HepG2 (cell line): ENCODE results near the gene CTDSP1. TPM values are rescaled to one million over a fixed set of nuclear protein-coding genes. Genes with fewer than 3 reads are reported as not detected.

Source experiments
- BRD4 ChIP-seq: sonication (generic); formaldehyde crosslinking; IDR thresholded peaks from 2 replicates; pipeline ENCODE4 v1.4.0; 2020; ENCODE audit warnings: missing genetic modification reagents
- CENPX ChIP-seq: sonication (generic); formaldehyde crosslinking; IDR thresholded peaks from 2 replicates; pipeline ENCODE4 v1.9.0; 2021; ENCODE audit warnings: mild to moderate bottlenecking, missing genetic modification reagents, moderate library complexity
- EP300 ChIP-seq, 3 experiments: sonication (generic) in 1 of 3; formaldehyde crosslinking in 1 of 3; IDR thresholded peaks; 2 replicates each; pipeline versions ENCODE4 v1.5.1 to v1.6.1; 2011 to 2020; ENCODE audit warnings: low read depth in 2 of 3, low read length in 2 of 3, borderline replicate concordance in 1 of 3, improper control_type of control experiment in 1 of 3, mild to moderate bottlenecking in 1 of 3, missing genetic modification reagents in 1 of 3, moderate library complexity in 1 of 3
- GABPB1 ChIP-seq: IDR thresholded peaks from 2 replicates; pipeline ENCODE4 v1.6.1; 2016; ENCODE audit warnings: mild to moderate bottlenecking, missing genetic modification reagents, moderate library complexity, missing compliant biosample characterization
- KDM3A ChIP-seq: IDR thresholded peaks from 2 replicates; pipeline ENCODE4 v1.6.1; 2018; ENCODE audit warnings: low read depth, missing compliant biosample characterization
- MYC ChIP-seq: sonication (generic); formaldehyde crosslinking; IDR thresholded peaks from 2 replicates; pipeline ENCODE4 v1.9.0; 2021; ENCODE audit warnings: missing genetic modification reagents, borderline replicate concordance
- RAD21 ChIP-seq: fragments of 450-650 bp; formaldehyde crosslinking; IDR thresholded peaks from 2 replicates; pipeline ENCODE4 v1.5.0; 2020; ENCODE audit warnings: mild to moderate bottlenecking
- SPEN ChIP-seq: sonication (generic); formaldehyde crosslinking; IDR thresholded peaks from 2 replicates; pipeline ENCODE4 v1.5.1; 2020; ENCODE audit warnings: low read depth, mild to moderate bottlenecking, missing genetic modification reagents
- SRF ChIP-seq: IDR thresholded peaks from 2 replicates; pipeline ENCODE4 v1.6.1; 2011; ENCODE audit warnings: mild to moderate bottlenecking, low read depth, low read length, moderate library complexity
- SRY ChIP-seq: sonication (generic); formaldehyde crosslinking; IDR thresholded peaks from 2 replicates; pipeline ENCODE4 v1.8.0; 2022; ENCODE audit warnings: mild to moderate bottlenecking, missing genetic modification reagents
- TMF1 ChIP-seq: sonication (generic); formaldehyde crosslinking; IDR thresholded peaks from 2 replicates; pipeline ENCODE4 v1.8.1; 2022; ENCODE audit warnings: low read depth, missing genetic modification reagents
- ZBTB8A ChIP-seq: sonication (generic); formaldehyde crosslinking; IDR thresholded peaks from 2 replicates; pipeline ENCODE4 v1.4.0; 2020; ENCODE audit warnings: mild to moderate bottlenecking, low read depth, missing genetic modification reagents, borderline replicate concordance
- ZNF234 ChIP-seq: sonication (generic); formaldehyde crosslinking; conservative IDR thresholded peaks from 2 replicates; pipeline ENCODE4 v1.5.1; 2020; ENCODE audit warnings: mild to moderate bottlenecking, missing genetic modification reagents
- ZNF253 ChIP-seq: sonication (generic); formaldehyde crosslinking; IDR thresholded peaks from 2 replicates; pipeline ENCODE4 v1.8.0; 2022; ENCODE audit warnings: mild to moderate bottlenecking, missing genetic modification reagents, borderline replicate concordance
- ZNF547 ChIP-seq: sonication (generic); formaldehyde crosslinking; IDR thresholded peaks from 2 replicates; pipeline ENCODE4 v1.5.1; 2020; ENCODE audit warnings: mild to moderate bottlenecking, missing genetic modification reagents
- ZSCAN25 ChIP-seq: sonication (generic); formaldehyde crosslinking; IDR thresholded peaks from 2 replicates; pipeline ENCODE4 v1.8.0; 2022; ENCODE audit warnings: mild to moderate bottlenecking, missing genetic modification reagents
- polyA plus RNA-seq, 8 experiments: library from polyadenylated mRNA; depleted of rRNA in 3 of 8; stranded (reverse) in 7 of 8; unstranded in 1 of 8; fragments of >200 nt; fragmentation: Illumina TruSeq in 4 of 8; extraction: Trizol in 4 of 8; gene quantifications; 2 replicates each; pipeline versions ENCODE4 v1.2.1 to v1.2.3, GENCODE V29; 2011 to 2016; ENCODE audit warnings: low read depth in 4 of 8, missing spikeins in 1 of 8, mixed read lengths in 1 of 8; ENCODE audit not compliant: insufficient read depth in 1 of 8
- total RNA-seq, 5 experiments: library from RNA; depleted of rRNA; stranded (reverse); fragments of >200 nt; fragmentation: Illumina TruSeq; extraction: Trizol; gene quantifications; 2 replicates each; pipeline ENCODE4 v1.2.3, GENCODE V29; 2016; ENCODE audit warnings: low read depth in 1 of 5
- TF ChIP-seq, protein P1 (sequence below): sonication (generic); formaldehyde crosslinking; IDR thresholded peaks from 2 replicates; pipeline ENCODE4 v1.8.1; 2023; ENCODE audit warnings: mild to moderate bottlenecking, missing genetic modification reagents
- TF ChIP-seq, protein P2 (sequence below): sonication (generic); formaldehyde crosslinking; IDR thresholded peaks from 2 replicates; pipeline ENCODE4 v1.5.0; 2020; ENCODE audit warnings: mild to moderate bottlenecking, missing genetic modification reagents, borderline replicate concordance
- TF ChIP-seq, protein P3 (sequence below): sonication (generic); formaldehyde crosslinking; IDR thresholded peaks from 2 replicates; pipeline ENCODE4 v1.5.0; 2020; ENCODE audit warnings: missing genetic modification reagents
- TF ChIP-seq, protein P4 (sequence below): IDR thresholded peaks from 2 replicates; pipeline ENCODE4 v1.6.1; 2012; ENCODE audit warnings: low read depth, low read length, improper control_type of control experiment

CTDSP1 gene
- total and polyA plus RNA-seq, 2 of the 13 experiments (the other 11 are each of a cell fraction or from before 2014, with no cell fraction given): 91.0 to 268 TPM

GRCh38 chr2:218399391-218400166 is at the start of gene CTDSP1 (continued):
- TF ChIP-seq SRF (peak; percentile 84), SPEN (peak; percentile 70), MYC (CRISPR knock-in tag) (peak; percentile 79), ZNF234 (peak; percentile 29; the same call in 1 of the 2 replicates), BRD4 (CRISPR knock-in tag) (peak; percentile 75), ZNF547 (CRISPR knock-in tag) (no peak), ZSCAN25 (CRISPR knock-in tag) (peak; percentile 90), ZNF253 (CRISPR knock-in tag) (no peak), CENPX (CRISPR knock-in tag) (no peak), TMF1 (CRISPR knock-in tag) (peak; percentile 49; the same call in 1 of the 2 replicates), SRY (CRISPR knock-in tag) (peak; percentile 60; the same call in 1 of the 2 replicates), EP300 (IDR thresholded peaks at IDR 0.05; ENCODE audit: low read depth in 2 of 2, low read length in 2 of 2) (peak; percentile 49 to 52; a peak in 3 of 4 replicates), EP300 (CRISPR knock-in tag; IDR thresholded peaks at IDR 0.05; ENCODE audit: borderline replicate concordance) (peak; percentile 75), KDM3A (peak; percentile 63; the same call in 1 of the 2 replicates), ZBTB8A (CRISPR knock-in tag) (no peak), RAD21 (peak; percentile 86), GABPB1 (peak; percentile 80)
- TF ChIP-seq, protein P1, sequence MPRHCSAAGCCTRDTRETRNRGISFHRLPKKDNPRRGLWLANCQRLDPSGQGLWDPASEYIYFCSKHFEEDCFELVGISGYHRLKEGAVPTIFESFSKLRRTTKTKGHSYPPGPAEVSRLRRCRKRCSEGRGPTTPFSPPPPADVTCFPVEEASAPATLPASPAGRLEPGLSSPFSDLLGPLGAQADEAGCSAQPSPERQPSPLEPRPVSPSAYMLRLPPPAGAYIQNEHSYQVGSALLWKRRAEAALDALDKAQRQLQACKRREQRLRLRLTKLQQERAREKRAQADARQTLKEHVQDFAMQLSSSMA (CRISPR knock-in tag): peak; percentile 75; the same call in 1 of the 2 replicates
- TF ChIP-seq, protein P2, sequence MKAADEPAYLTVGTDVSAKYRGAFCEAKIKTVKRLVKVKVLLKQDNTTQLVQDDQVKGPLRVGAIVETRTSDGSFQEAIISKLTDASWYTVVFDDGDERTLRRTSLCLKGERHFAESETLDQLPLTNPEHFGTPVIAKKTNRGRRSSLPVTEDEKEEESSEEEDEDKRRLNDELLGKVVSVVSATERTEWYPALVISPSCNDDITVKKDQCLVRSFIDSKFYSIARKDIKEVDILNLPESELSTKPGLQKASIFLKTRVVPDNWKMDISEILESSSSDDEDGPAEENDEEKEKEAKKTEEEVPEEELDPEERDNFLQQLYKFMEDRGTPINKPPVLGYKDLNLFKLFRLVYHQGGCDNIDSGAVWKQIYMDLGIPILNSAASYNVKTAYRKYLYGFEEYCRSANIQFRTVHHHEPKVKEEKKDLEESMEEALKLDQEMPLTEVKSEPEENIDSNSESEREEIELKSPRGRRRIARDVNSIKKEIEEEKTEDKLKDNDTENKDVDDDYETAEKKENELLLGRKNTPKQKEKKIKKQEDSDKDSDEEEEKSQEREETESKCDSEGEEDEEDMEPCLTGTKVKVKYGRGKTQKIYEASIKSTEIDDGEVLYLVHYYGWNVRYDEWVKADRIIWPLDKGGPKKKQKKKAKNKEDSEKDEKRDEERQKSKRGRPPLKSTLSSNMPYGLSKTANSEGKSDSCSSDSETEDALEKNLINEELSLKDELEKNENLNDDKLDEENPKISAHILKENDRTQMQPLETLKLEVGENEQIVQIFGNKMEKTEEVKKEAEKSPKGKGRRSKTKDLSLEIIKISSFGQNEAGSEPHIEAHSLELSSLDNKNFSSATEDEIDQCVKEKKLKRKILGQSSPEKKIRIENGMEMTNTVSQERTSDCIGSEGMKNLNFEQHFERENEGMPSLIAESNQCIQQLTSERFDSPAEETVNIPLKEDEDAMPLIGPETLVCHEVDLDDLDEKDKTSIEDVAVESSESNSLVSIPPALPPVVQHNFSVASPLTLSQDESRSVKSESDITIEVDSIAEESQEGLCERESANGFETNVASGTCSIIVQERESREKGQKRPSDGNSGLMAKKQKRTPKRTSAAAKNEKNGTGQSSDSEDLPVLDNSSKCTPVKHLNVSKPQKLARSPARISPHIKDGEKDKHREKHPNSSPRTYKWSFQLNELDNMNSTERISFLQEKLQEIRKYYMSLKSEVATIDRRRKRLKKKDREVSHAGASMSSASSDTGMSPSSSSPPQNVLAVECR: peak; percentile 76; the same call in 1 of the 2 replicates
- TF ChIP-seq, protein P3, sequence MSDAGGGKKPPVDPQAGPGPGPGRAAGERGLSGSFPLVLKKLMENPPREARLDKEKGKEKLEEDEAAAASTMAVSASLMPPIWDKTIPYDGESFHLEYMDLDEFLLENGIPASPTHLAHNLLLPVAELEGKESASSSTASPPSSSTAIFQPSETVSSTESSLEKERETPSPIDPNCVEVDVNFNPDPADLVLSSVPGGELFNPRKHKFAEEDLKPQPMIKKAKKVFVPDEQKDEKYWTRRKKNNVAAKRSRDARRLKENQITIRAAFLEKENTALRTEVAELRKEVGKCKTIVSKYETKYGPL (CRISPR knock-in tag): peak; percentile 65; the same call in 1 of the 2 replicates
- TF ChIP-seq, protein P4, sequence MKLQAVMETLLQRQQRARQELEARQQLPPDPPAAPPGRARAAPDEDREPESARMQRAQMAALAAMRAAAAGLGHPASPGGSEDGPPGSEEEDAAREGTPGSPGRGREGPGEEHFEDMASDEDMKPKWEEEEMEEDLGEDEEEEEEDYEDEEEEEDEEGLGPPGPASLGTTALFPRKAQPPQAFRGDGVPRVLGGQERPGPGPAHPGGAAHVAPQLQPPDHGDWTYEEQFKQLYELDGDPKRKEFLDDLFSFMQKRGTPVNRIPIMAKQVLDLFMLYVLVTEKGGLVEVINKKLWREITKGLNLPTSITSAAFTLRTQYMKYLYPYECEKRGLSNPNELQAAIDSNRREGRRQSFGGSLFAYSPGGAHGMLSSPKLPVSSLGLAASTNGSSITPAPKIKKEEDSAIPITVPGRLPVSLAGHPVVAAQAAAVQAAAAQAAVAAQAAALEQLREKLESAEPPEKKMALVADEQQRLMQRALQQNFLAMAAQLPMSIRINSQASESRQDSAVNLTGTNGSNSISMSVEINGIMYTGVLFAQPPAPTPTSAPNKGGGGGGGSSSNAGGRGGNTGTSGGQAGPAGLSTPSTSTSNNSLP: 0 out of 2 replicates have a peak, but pooled peaks have one; percentile 46
